SK-N-MC (cell line): ENCODE results near the gene TMEM82.

Source experiments
- DNase-seq: peaks from one replicate; pipeline ENCODE4 v3.0.0-alpha.2; 2011; ENCODE audit warnings: low read depth, low spot score
- H3K27ac ChIP-seq: fragments of 200-600 bp; sonication (generic); 2 replicates; pipeline ENCODE4 v1.5.1; 2016; ENCODE audit warnings: mixed run types
- H3K36me3 ChIP-seq: fragments of 200-600 bp; sonication (generic); 2 replicates; pipeline ENCODE4 v1.6.1; 2017; ENCODE audit warnings: antibody characterized with exemption, low read length, mixed read lengths; ENCODE audit not compliant: insufficient read depth
- H3K4me3 ChIP-seq: fragments of 200-600 bp; sonication (generic); 2 replicates; pipeline ENCODE4 v1.5.1; 2016
- H3K9ac ChIP-seq: fragments of 200-600 bp; sonication (generic); 2 replicates; pipeline ENCODE4 v1.8.0; 2017; ENCODE audit warnings: mixed run types, mixed read lengths; ENCODE audit not compliant: insufficient read length
- H3K9me3 ChIP-seq: fragments of 200-600 bp; sonication (generic); 2 replicates; pipeline ENCODE4 v1.6.1; 2017; ENCODE audit warnings: low read depth, mild to moderate bottlenecking, antibody characterized with exemption, low read length, moderate library complexity, mixed read lengths
- EZH2 ChIP-seq: fragments of 200-600 bp; sonication (generic); IDR thresholded peaks from one replicate; pipeline ENCODE4 v1.6.1; 2017; ENCODE audit warnings: antibody characterized with exemption
- FOXP2 ChIP-seq: optimal IDR thresholded peaks from 2 replicates; pipeline ENCODE3; 2011; ENCODE audit warnings: mild to moderate bottlenecking, moderate library complexity; ENCODE audit not compliant: insufficient read depth; ENCODE audit errors: extremely low read length, control extremely low read depth
- POLR2AphosphoS5 ChIP-seq: IDR thresholded peaks from 2 replicates; pipeline ENCODE4 v1.6.1; 2012; ENCODE audit warnings: mild to moderate bottlenecking, low read depth, low read length, borderline replicate concordance

Gene TMEM82

DNA sequence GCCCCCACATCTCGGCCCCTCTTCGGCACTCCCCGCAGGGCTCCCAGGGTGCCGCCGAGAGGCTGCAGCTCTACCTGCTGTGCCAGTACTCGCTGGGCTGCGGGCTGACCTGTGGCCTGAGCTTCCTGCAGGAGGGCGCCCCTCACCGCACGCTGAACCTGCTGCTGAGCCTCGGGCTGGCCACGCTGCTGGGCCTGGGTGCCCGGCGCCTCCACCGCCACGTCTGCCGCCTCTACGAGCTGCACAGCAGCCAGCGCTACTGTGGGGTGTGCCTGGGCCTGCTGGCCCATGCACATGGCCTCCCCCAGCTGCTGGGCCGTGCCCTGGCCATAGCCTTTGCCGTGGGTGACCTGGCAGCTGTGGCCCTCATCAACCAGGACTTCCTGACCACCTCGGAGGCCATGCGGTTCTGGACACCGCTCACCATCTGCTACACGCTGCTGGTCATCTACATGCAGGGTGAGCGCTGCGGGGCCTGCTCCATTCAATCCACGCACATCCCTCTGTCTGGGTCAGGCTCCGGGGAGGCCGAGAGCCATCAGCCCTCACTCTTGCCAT lies 1.9 kb downstream of the TMEM82 start:
- no peak for TF ChIP-seq POLR2AphosphoS5
- no peak for TF ChIP-seq EZH2
- no peak for TF ChIP-seq FOXP2
- DNase-seq: no peak
- Histone ChIP-seq H3K9me3 (no peaks in the 10 kb centered on the region), H3K36me3 (no peaks in the 10 kb centered on the region), H3K9ac (no peak overlapping the region), H3K4me3 (no peak overlapping the region), H3K27ac (no peak overlapping the region)

DNA sequence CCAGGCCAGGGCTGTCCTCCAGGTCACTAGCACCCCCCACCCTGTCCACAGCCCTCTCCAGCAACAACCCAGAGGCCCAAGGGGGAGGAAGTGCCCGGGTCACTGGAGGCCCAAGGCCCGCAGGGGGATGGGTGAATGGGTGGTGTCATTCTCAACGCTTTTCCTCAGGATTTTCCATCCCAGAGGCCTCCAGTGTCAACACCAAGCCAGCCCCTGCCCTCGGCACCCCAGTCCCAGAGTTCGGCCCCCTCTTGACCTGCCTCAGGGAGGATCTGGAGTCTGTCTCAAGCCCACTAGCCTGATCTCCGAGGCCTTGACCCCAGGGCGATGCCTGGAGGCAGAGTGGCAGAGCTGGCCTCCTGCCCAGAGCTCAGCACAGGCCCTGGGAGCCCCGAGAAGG lies 5.1 kb downstream of the TMEM82 start:
- DNase-seq: no peak
- no peaks in the 10 kb centered on the region for H3K36me3 ChIP-seq
- no peak overlapping the region for H3K4me3 ChIP-seq
- H3K27ac ChIP-seq: no peak overlapping the region
- no peak overlapping the region for H3K9ac ChIP-seq
- TF ChIP-seq FOXP2: no peak
- TF ChIP-seq POLR2AphosphoS5: no peak
- TF ChIP-seq EZH2: no peak
- H3K9me3 ChIP-seq: no peaks in the 10 kb centered on the region

DNA sequence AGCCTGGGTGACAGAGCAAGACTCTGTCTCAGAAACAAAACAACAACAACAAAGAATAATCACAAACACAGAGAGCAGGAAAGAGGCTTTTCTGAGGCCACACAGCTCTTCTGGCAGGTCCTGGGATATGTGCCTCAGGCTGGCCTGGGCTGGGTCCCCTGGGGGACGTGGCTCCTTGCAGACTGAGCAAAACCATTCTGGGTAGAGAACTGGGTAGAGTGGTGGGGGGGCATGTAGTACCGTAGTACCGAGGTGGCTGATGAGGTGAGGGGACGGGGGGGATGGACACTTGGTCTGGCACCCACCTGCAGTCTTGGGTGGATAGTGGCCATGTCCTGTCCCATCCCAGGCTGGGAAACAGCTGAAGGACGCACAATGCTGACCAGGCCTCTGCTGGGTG lies 6.0 kb downstream of the TMEM82 start:
- H3K36me3 ChIP-seq: no peaks in the 10 kb centered on the region
- H3K9ac ChIP-seq: no peak overlapping the region
- no peak overlapping the region for H3K27ac ChIP-seq
- TF ChIP-seq EZH2 (no peak), FOXP2 (no peak), POLR2AphosphoS5 (no peak)
- H3K9me3 ChIP-seq: no peaks in the 10 kb centered on the region
- no peak overlapping the region for H3K4me3 ChIP-seq
- DNase-seq: no peak

DNA sequence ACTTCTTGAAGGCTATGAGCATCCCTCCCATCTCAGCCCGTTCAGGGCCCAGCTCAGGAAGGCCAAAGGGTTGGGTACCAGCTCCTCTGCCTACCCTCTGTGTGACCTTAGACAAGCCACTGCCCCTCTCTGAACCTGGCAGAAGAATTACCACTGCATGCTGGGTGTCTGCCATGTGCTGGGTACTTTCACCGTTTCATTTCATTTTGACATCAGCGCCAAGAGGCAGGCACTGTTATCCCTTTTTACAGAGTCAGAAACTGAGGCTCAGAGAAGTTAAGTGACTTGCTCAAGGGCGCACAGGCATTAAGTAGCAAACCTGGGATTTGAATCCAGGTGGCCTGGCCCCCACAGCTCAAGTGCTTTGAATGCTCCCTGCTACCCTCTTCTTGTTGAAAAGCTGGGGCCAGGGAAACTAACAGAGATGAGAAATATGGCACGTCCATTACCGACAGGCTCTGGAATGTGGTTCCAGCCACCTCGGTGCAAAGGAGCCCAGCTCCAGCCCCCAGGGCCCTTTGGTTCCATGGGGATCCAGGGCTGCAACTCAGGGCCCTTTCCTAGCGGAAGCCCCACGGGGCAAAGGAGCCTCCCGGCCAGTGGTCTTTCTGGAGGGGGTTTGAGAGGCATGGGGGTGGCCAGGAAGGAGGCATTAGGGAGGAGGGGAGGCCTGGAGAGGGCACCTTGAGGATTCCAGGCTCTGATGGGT lies 6.5 kb downstream of the TMEM82 start:
- no peak for DNase-seq
- H3K9ac ChIP-seq: no peak overlapping the region
- no peak for TF ChIP-seq FOXP2
- TF ChIP-seq POLR2AphosphoS5: no peak
- no peak for TF ChIP-seq EZH2
- no peak overlapping the region for H3K4me3 ChIP-seq
- no peaks in the 10 kb centered on the region for H3K9me3 ChIP-seq
- H3K36me3 ChIP-seq: no peaks in the 10 kb centered on the region
- H3K27ac ChIP-seq: no peak overlapping the region

DNA sequence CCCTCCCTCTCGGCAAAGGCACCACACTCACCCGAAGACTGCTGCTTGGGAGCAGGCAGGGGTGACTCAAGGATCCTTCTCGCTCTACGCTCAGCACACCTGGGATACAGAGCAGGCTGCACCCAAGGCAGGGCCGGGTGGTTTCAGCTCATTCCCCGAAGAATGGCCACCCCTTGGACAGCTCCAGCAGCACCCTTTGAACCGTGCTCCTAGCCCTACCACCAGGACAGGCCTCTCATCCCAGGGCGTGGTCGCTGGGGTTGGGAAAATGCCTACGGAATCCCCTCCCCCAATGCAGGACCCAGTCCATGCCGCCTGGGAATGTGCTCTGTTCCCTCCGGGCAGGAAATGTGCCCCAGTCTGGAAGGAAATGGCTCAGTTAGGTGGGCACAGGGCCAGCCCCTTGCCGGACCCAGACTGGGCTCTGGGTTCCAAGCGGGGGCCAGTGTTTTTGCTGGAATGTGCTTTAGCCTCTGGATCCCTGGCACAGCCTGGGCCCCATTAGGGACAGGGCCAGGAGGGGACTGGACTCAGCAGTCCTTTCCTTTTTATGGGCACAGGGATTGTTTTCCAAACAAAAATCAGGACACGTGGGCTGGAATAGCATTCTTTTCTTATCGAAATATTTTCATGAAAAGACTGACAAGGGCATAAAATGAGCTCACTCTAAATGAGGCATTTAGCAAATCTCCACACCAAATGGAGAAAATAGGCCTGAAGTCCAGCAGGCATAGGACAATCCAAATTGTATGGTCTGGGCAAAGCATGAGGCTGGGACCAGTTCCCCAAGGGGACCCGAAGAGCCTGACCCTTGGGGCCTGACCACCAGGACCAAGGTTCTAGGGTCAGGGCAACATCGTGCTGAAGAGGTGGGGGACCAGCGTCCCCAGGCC lies 7.3 kb downstream of the TMEM82 start:
- Histone ChIP-seq H3K27ac (no peak overlapping the region), H3K36me3 (no peaks in the 10 kb centered on the region), H3K9ac (no peak overlapping the region), H3K9me3 (no peaks in the 10 kb centered on the region), H3K4me3 (no peak overlapping the region)
- TF ChIP-seq EZH2 (no peak), FOXP2 (no peak), POLR2AphosphoS5 (no peak)
- no peak for DNase-seq

DNA sequence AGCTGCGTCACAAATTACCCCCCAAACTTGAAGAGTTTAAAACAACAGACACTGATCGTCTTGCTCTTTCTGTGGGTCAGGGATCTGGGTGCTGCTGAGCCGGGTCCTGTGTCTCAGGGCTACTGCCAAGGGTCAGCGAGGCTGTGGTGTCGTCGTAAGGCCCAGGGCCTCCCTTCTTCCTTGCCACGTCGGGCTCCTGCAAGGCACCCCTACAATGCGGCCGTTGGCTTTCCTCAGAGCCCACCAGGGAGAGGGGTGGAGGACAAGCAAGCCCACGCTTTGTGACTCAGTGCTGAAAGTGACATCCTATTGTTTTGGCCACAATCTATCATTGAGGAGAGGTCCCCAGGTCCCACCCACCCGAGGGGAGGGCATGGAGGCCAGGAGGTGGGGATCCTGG lies 8.6 kb downstream of the TMEM82 start:
- Histone ChIP-seq H3K4me3 (no peak overlapping the region), H3K36me3 (no peaks in the 10 kb centered on the region), H3K9ac (no peak overlapping the region), H3K27ac (no peak overlapping the region), H3K9me3 (no peaks in the 10 kb centered on the region)
- no peak for DNase-seq
- TF ChIP-seq EZH2 (no peak), FOXP2 (no peak), POLR2AphosphoS5 (no peak)

DNA sequence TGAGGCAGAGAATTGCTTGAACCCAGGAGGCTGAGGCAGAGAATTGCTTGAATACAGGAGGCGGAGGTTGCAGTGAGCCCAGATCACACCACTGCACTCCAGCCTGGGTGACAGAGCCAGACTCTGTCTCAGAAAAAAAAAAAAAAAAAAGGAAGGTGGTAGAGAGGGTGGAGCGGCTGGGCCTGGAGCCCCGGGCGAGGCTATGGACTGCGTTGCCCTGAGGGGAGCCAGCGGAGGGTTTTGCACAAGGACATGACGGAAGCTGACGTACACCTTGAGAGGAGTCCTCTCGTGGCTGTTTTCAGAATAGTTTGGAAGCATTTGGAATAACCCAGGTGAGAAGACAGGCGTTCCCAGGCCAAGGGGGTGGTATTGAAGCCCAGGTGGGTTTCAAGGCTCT lies 9.4 kb downstream of the TMEM82 start:
- H3K36me3 ChIP-seq: no peaks in the 10 kb centered on the region
- no peak for TF ChIP-seq EZH2
- TF ChIP-seq FOXP2: no peak
- TF ChIP-seq POLR2AphosphoS5: no peak
- H3K4me3 ChIP-seq: no peak overlapping the region
- H3K9ac ChIP-seq: no peak overlapping the region
- DNase-seq: no peak
- no peak overlapping the region for H3K27ac ChIP-seq
- no peaks in the 10 kb centered on the region for H3K9me3 ChIP-seq

DNA sequence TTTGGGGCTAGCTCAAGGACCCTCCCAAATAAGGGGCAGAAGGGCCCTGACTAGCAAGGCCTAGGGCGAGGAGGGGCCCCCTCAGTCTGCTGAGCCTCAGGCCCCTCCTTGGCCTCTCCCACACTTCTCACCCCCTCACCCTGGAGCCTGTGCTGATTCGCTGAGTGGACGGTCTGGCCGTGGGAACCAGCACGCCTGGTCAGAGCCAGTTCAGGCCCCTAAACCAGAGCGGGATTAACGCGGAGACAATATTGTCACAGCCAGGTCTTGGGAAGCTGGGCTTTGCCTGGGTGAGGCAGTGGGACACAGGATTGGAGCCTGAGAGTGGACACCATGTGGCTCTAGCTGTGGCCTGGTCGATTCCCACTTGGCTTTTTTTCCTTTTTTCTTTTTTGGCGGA lies 11.5 kb downstream of the TMEM82 start:
- Histone ChIP-seq H3K9me3 (no peaks in the 10 kb centered on the region), H3K4me3 (no peak overlapping the region), H3K9ac (no peak overlapping the region), H3K27ac (no peak overlapping the region), H3K36me3 (no peaks in the 10 kb centered on the region)
- no peak for DNase-seq
- TF ChIP-seq FOXP2 (no peak), POLR2AphosphoS5 (no peak), EZH2 (no peak)
